Activated T-cell treated with anti-CD3 and anti-CD28 coated beads, Interleukin-2, amount 50 U/mL, for 4 hours (primary cell): ENCODE data around the gene MYO1B. TPM values are rescaled to one million over a fixed set of nuclear protein-coding genes. Genes with fewer than 3 reads are reported as not detected.

Experiments
- ATAC-seq, 2 donors: fragments of 200-7000 bp; cut with Tn5 transposase; one replicate each; pipeline ENCODE4 v1.10.0; 2021
- DNase-seq: peaks from one replicate; pipeline ENCODE4 v3.0.0-alpha.2; 2020
- H3K27me3 Mint-ChIP-seq: one replicate; pipeline ENCODE4 v1.8.0; 2021; ENCODE audit warnings: low read depth, mixed read lengths
- H3K36me3 Mint-ChIP-seq: one replicate; pipeline ENCODE4 v1.8.0; 2022; ENCODE audit warnings: mixed read lengths; ENCODE audit not compliant: insufficient read depth
- H3K4me1 Mint-ChIP-seq: one replicate; pipeline ENCODE4 v1.8.0; 2021; ENCODE audit warnings: low read depth, mixed read lengths
- H3K4me3 Mint-ChIP-seq: one replicate; pipeline ENCODE4 v1.8.0; 2021; ENCODE audit warnings: mild to moderate bottlenecking, moderate library complexity, mixed read lengths
- H3K9me3 Mint-ChIP-seq: one replicate; pipeline ENCODE4 v1.8.0; 2021; ENCODE audit warnings: mixed read lengths
- total RNA-seq, 3 donors: library from RNA; stranded (reverse); gene quantifications; one replicate each; pipeline ENCODE4 v1.2.1, GENCODE V29; 2021

MYO1B gene
- total RNA-seq, 3 donors from 2014 or later = 11.0 to 16.6 (median 11.4) TPM

DNA sequence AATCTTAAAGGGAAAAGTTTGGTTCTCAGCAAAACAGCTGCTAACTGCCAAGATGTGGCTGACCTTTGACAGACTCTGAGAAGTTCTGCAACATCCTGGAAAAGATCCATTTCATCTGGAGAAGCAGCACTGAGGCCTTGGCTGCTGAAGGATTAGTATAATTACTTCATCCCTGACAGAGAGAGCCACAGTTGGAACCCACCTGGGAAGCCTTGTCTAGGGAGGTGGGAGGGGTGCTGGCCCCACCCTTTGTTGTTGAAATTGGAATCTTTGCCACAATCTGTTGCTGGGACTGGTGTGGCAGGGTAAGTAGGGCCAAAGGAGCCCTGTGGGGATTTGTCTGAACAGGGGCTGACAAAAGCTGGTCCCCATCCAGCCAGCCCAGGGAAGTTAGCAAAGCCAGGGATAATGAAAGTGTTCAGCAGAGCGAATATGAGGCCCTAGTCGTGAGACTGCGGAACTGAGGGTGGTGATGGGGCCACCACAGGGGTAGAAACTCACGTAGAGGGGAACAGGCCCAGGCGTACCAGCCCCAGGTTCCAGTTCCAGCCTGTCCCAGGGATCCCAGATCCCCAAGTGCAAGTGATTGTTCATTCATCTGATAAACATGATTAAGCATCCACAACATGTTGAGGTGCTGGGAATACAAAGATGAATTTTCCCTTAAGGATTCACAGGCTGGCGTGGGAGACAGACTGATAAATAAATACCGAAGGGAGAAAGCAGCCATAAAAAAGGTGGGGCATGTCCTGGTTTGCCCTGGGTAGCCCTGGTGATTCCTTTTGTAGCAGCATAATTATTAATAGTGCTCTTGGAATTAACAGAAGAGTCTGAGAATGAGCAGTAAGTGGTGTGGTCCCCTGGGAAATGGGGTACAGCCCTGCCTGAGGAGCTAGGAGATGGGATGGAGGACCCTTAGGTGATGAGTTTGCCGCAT, 60.0 kb downstream of the MYO1B start:
- DNase-seq (no peak), ATAC-seq (no peak)
- H3K9me3 Mint-ChIP-seq = no peaks in the 10 kb centered on the region
- H3K36me3 Mint-ChIP-seq = no peaks in the 10 kb centered on the region
- H3K27me3 Mint-ChIP-seq = peaks cover 3% of the 10 kb centered on the region
- H3K4me1 Mint-ChIP-seq = no peaks in the 10 kb centered on the region
- H3K4me3 Mint-ChIP-seq = no peak overlapping the region

DNA sequence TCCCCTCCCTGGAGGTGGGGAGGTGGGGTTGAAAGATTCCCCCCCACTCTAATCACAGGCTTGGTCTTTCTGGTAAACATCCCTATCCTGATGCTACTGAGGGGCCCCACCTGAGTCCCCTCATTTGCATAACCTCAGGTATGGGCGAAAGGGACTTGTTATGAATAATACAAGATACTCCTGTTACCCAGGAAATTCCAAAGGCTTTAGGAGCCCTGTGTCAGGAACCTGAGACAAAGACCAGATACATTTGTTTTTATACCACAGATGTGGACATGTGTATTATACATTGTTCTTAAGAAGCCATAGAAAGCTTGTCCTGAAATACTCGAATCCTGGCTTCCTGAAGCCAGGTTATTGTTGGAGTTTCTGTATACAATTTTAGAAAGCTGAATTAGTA, 62.8 kb downstream of the MYO1B start:
- no peaks in the 10 kb centered on the region for H3K4me1 Mint-ChIP-seq
- no peak for DNase-seq
- no peak for ATAC-seq
- H3K9me3 Mint-ChIP-seq = no peaks in the 10 kb centered on the region
- H3K27me3 Mint-ChIP-seq = no peaks in the 10 kb centered on the region
- no peak overlapping the region for H3K4me3 Mint-ChIP-seq
- no peaks in the 10 kb centered on the region for H3K36me3 Mint-ChIP-seq

DNA sequence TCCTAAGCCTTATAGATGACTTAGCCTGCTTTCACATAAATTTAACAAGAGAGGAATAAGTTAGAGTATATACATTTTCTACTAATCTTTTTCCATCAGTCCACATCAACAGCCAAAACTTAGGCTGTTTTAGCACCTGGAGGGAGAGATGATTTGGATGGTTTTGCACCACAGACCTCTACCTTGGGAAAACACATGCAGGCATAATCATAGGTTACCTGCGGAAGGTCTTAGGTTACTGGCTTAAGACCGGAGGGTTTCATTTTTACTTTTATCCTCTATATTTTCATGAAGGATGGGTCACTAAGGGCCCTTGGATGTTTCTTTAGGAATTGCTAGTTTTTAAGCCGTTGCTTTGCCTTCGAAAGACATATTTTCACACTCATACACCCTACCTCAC, 66.0 kb downstream of the MYO1B start:
- no peaks in the 10 kb centered on the region for H3K27me3 Mint-ChIP-seq
- no peak overlapping the region for H3K4me3 Mint-ChIP-seq
- DNase-seq (no peak), ATAC-seq (no peak)
- no peaks in the 10 kb centered on the region for H3K4me1 Mint-ChIP-seq
- no peaks in the 10 kb centered on the region for H3K36me3 Mint-ChIP-seq
- H3K9me3 Mint-ChIP-seq = no peaks in the 10 kb centered on the region

DNA sequence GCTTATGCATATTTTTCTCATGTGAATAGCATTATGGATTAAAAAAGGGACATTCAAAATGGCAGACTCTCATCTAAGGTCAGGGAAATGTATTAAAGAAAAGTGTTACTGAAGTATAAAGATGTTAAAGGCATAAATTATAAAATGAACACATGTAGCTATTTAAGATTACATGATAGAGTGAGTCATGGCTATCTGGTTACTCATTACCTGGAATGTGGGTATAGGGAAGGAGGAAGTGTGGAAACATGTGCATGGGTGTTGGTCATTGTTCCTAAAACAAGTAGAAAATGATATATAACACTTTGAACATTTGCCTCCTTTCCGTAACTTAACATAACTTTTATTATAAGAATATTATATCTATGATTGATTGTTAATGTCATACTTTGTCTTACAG, 66.4 kb downstream of the MYO1B start:
- H3K27me3 Mint-ChIP-seq = no peaks in the 10 kb centered on the region
- no peaks in the 10 kb centered on the region for H3K4me1 Mint-ChIP-seq
- H3K4me3 Mint-ChIP-seq = no peak overlapping the region
- ATAC-seq (no peak), DNase-seq (no peak)
- no peaks in the 10 kb centered on the region for H3K9me3 Mint-ChIP-seq
- no peaks in the 10 kb centered on the region for H3K36me3 Mint-ChIP-seq

DNA sequence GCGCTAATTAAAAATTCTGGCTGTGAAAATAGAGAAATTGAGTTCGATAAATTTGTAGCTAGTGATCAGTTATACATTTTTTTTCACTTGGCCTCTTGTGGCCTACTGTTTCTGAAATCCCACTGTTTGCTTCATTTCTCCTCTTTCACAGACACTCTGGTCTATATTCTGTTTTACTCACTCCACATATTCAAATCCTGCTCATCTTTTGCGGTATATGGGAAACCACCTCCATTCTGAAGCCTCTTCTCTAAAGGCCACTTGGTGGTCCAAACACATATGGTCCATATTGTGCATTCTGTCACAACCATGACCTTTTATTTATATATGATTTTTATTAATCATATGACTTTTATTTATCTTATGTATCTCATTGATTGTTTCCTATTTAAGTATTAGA, 67.0 kb downstream of the MYO1B start:
- Mint-ChIP-seq H3K4me3 (no peak overlapping the region), H3K9me3 (no peaks in the 10 kb centered on the region), H3K4me1 (no peaks in the 10 kb centered on the region), H3K36me3 (no peaks in the 10 kb centered on the region), H3K27me3 (peaks cover 2% of the 10 kb centered on the region)
- DNase-seq (no peak), ATAC-seq (no peak)

DNA sequence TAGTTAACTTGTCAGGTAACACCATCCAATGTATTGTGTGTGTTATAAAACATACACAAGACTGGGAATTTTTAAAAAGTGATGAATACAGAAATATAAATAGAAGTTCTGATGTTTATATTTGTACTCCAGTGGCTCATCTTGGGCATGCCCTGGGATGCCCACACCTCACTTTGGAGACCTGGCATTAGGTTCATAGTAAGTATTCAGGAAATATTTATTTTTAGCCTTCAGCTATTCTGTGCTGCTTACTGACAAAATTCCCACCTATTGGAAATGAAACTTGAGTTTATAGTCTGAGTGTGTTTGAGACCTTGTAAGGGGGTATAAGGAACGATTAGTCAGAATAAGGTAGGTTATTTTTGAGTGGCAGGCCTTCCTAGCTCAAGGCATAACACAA, 67.5 kb downstream of the MYO1B start:
- H3K27me3 Mint-ChIP-seq = peaks cover 2% of the 10 kb centered on the region
- ATAC-seq = no peak
- no peak overlapping the region for H3K4me3 Mint-ChIP-seq
- no peaks in the 10 kb centered on the region for H3K36me3 Mint-ChIP-seq
- H3K9me3 Mint-ChIP-seq = no peaks in the 10 kb centered on the region
- DNase-seq = no peak
- H3K4me1 Mint-ChIP-seq = no peaks in the 10 kb centered on the region

DNA sequence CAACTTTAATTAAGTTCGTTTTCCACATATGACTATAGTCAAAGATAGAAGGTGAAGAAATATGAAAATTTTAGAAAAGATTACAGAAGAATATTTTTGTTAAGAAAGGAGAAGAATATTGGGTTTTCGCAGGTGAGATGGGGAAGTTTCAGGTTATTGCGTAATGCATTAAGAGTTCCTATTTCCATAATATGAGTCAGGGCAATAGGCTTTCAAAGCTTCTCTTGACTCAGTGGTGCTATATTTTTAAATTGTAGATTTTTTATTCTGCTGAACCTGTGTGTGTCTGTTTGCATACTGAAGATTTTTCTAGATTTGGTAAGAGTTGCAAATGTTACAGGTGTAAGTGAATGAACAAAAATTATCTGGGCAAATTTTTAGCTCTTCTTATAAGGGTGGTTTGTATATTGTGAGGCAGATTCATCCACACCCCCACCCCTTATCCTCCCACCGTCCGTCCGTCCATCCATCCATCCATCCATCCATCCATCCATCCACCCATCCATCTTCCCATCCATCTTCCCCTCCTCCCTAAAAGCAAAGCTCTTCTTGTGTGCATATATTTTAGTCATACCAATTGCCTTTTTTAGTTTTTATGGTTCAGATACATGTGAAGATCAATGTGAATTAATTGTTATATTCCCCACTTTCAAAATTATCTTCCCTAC, 69.6 kb downstream of the MYO1B start:
- Mint-ChIP-seq H3K36me3 (no peaks in the 10 kb centered on the region), H3K9me3 (no peaks in the 10 kb centered on the region), H3K27me3 (peaks cover 2% of the 10 kb centered on the region), H3K4me1 (no peaks in the 10 kb centered on the region), H3K4me3 (no peak overlapping the region)
- DNase-seq = no peak
- no peak for ATAC-seq

DNA sequence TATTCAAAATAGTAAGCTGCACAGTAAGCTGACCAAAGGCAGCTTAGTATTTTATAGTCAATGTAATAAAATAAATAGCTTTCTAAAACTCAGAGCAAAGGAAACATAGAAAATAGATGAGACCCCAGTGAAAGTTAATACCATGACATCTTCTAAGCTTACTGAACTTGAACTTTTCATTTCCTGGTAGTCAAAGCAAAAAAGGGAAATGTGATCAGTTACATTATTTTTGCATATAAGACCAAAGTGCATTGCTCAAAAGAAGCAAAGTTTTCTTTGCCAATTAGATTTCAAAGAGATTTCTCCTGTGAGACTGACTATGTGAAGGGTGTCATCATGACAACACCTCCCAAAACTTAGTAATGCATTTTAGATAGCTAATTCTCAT, 70.2 kb downstream of the MYO1B start:
- ATAC-seq (no peak), DNase-seq (no peak)
- H3K4me3 Mint-ChIP-seq = no peak overlapping the region
- H3K36me3 Mint-ChIP-seq = no peaks in the 10 kb centered on the region
- peaks cover 2% of the 10 kb centered on the region for H3K27me3 Mint-ChIP-seq
- no peaks in the 10 kb centered on the region for H3K9me3 Mint-ChIP-seq
- H3K4me1 Mint-ChIP-seq = no peaks in the 10 kb centered on the region

DNA sequence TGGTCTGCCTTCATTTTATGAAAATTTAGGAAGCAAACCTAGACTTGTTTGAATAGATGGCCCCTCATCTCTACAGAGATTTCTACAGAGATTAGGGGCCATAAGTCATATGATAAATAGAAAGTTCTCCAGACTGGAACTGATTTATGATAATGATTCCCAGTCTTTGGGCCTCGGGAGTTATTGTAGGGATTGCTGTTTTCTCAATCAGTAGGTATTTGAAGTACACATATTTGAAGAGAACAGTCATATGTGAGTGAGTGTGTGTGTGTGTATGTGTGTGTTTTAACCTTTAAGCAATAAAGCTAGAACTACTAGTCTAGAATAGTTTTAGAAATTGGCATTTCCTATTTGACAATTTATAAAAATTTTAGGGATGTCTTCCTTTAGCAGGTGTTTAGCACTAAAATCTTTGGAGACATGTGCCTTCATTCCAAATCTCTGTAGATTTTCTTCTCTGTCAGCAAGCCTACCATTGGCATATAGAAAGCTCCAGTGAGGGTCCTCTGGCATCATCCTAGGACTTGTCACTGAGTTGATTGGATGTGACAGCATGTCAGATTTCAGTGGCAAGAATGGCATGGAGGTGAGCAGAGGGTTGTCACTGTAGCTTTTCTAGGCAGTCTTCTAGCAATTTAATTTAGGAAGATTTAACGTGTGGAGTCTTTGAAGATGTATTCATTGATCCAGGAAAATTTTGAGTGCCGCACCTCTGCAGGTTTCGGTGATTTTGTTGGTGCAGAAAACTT, 71.2 kb downstream of the MYO1B start:
- Mint-ChIP-seq H3K9me3 (no peaks in the 10 kb centered on the region), H3K4me1 (peaks cover 3% of the 10 kb centered on the region), H3K4me3 (no peak overlapping the region), H3K27me3 (peaks cover 2% of the 10 kb centered on the region), H3K36me3 (no peaks in the 10 kb centered on the region)
- DNase-seq (no peak), ATAC-seq (no peak)

DNA sequence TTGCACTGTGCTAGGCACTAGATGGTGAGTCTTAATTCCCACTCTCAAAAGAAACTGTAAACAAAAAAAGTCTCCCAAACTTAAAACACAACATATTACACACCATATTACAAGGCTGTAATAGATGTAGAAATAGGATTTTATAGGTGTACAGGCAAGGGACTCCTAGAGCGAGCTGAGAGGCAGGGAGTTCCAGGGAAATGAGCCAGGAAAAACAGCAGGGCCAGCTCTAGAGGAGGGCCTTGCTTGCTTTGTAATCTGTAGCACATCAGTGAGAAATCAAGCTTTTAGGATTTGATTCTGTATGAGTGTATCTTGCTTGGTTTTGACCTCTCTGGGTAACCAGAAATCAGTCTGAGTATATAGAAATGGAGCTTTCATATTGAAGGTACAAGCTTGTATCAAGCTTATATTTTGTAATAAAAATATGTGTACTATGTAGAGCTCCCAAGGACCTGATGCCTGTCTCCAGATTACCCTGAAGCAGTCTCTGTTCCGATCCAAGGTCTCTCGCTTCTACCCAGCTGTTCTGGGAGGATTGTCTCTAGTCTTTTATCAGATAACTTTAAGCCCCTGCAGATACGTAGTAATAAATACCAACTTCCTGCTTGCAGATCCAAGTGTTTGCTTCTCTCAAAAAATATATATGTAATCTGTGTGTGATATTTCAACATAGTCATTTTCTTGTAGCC, 73.0 kb downstream of the MYO1B start:
- H3K9me3 Mint-ChIP-seq = no peaks in the 10 kb centered on the region

DNA sequence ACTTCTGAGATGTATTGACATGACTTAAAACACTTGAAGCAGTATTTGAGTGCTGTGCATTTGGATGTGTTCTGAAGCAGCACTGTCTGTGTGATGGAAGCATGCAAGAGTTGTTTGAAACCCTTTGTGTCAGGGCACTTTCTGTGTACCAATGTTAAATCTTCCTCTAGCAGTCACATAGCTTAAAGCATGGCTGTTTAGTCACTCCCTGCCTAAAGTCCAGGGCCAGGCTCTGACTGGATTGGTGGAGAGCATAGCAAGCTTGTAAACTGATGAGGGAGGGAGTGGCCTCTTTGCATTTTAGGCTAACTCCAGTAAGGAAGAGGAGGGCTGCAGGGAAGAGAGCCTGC, 73.5 kb downstream of the MYO1B start:
- ATAC-seq (no peak), DNase-seq (no peak)
- Mint-ChIP-seq H3K4me1 (peaks cover 19% of the 10 kb centered on the region), H3K4me3 (no peak overlapping the region), H3K27me3 (peaks cover 5% of the 10 kb centered on the region), H3K9me3 (no peaks in the 10 kb centered on the region), H3K36me3 (no peaks in the 10 kb centered on the region)

More for the DNA sequence above, 73.0 kb downstream of the MYO1B start:
- peaks cover 5% of the 10 kb centered on the region for H3K27me3 Mint-ChIP-seq
- H3K4me3 Mint-ChIP-seq = no peak overlapping the region
- ATAC-seq (no peak), DNase-seq (no peak)
- no peaks in the 10 kb centered on the region for H3K36me3 Mint-ChIP-seq
- H3K4me1 Mint-ChIP-seq = peaks cover 19% of the 10 kb centered on the region

DNA sequence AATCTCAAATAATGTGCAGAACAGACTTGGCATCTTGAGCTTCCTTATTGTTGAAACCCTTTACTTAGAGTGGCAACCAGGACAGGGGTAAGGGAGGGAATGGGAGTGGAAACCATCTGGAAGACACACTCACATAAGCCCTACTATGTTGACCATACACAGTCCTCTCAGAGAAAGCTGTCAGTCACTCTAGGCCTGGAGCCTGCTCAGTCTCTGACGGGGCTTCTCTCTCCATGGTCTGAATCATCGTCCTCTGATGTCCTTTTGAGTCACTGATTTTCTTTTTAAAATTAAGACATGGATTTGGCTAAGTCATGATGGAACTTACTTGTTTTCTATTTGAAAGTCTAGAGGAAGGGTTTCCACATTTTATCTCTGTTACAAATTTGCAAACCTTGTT, 74.0 kb downstream of the MYO1B start:
- no peak for DNase-seq
- H3K9me3 Mint-ChIP-seq = peaks cover under 1% of the 10 kb centered on the region
- no peak for ATAC-seq
- no peak overlapping the region for H3K4me3 Mint-ChIP-seq
- H3K4me1 Mint-ChIP-seq = peaks cover 19% of the 10 kb centered on the region
- no peaks in the 10 kb centered on the region for H3K36me3 Mint-ChIP-seq
- peaks cover 5% of the 10 kb centered on the region for H3K27me3 Mint-ChIP-seq

DNA sequence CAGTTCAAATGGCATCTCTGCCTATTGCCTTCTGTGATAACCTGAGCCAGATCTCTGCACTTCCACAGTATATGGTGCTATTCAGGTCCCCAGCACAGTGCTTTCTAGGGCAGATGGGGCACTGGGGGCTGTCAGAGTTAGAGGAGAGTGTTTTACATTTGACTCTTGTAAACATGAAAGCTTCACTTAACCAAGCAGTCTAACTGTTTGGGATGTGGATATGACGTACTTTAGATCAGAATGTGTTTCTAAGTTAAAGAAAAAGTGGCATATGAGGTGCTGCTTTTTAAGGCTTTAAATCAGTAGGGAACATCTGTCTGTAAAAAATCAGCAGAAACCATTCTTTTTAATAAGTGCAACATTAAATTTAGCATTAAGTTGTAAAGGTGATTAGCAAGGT, 75.7 kb downstream of the MYO1B start:
- no peak for ATAC-seq
- H3K4me3 Mint-ChIP-seq = no peak overlapping the region
- H3K4me1 Mint-ChIP-seq = peaks cover 19% of the 10 kb centered on the region
- H3K36me3 Mint-ChIP-seq = no peaks in the 10 kb centered on the region
- peaks cover 5% of the 10 kb centered on the region for H3K27me3 Mint-ChIP-seq
- no peak for DNase-seq
- H3K9me3 Mint-ChIP-seq = peaks cover 5% of the 10 kb centered on the region
